K562 (cell line): Measurements from ENCODE around the gene TMPRSS6. TPM values are rescaled to one million over a fixed set of nuclear protein-coding genes. Genes with fewer than 3 reads are reported as not detected.

ENCODE experiments used
- ATAC-seq: fragments of 200-7000 bp; cut with Tn5 transposase; 3 replicates; pipeline ENCODE4 v1.9.1; 2020; ENCODE audit warnings: moderate library complexity
- BruUV-seq: library from RNA; stranded (reverse); fragments of 400-500 nt; replicated peaks from 2 replicates; lab custom pipeline; 2021; lab: Mats Ljungman, UMichigan
- CTCF ChIA-PET: fragments of 300-600 bp; formaldehyde crosslinking; extraction: SDS; loops from one replicate; lab custom pipeline; 2021; ENCODE audit warnings: low intra/inter-chr PET ratio; lab: Yijun Ruan, JAX
- POLR2A ChIA-PET: fragments of 300-600, 350-650 bp; sonication (Branson Sonifier 250); formaldehyde crosslinking; extraction: SDS; loops from one replicate; lab custom pipeline; 2021; ENCODE audit warnings: antibody characterized with exemption, inconsistent platforms; lab: Yijun Ruan, JAX
- DNase-seq, 4 experiments: peaks; one replicate each; pipeline versions ENCODE4 v3.0.0 to v3.0.0-alpha.2; 2011 to 2018; ENCODE audit warnings: low spot score in 3 of 4, mixed read lengths in 3 of 4; ENCODE audit errors: extremely low read depth in 1 of 4
- FAIRE-seq: peaks from 2 replicates; lab custom pipeline; 2011; peaks lifted over from hg19 to GRCh38; lab: Jason Lieb, UNC
- H2AFZ ChIP-seq: 2 replicates; pipeline ENCODE4 v1.6.0; 2011; ENCODE audit warnings: low read depth, low read length, control low read depth, inconsistent platforms
- H3K27ac ChIP-seq: fragments of 200-600 bp; 3 replicates; pipeline ENCODE4 v1.8.0; 2011; ENCODE audit warnings: low read depth, mild to moderate bottlenecking, control low read depth, inconsistent platforms, low read length, moderate library complexity, mixed read lengths; ENCODE audit errors: extremely low read depth
- H3K27me3 ChIP-seq, 2 experiments: fragments of 300-600 bp in 1 of 2; 2 replicates in 1 of 2; 3 replicates in 1 of 2; pipeline versions ENCODE4 v1.6.0 to v1.8.0; 2011; ENCODE audit warnings: inconsistent platforms in 2 of 2, low read length in 2 of 2, mild to moderate bottlenecking in 1 of 2, mixed read lengths in 1 of 2, moderate library complexity in 1 of 2; ENCODE audit not compliant: control insufficient read depth in 2 of 2, insufficient read depth in 2 of 2
- H3K36me3 ChIP-seq: fragments of 300-600 bp; 3 replicates; pipeline ENCODE4 v1.8.0; 2011; ENCODE audit warnings: mild to moderate bottlenecking, low read length, inconsistent platforms; ENCODE audit not compliant: control insufficient read depth, insufficient read depth
- H3K4me1 ChIP-seq, 2 experiments: fragments of 200-600 bp in 1 of 2; replicated peaks in 1 of 2; 2 replicates in 1 of 2; 3 replicates in 1 of 2; pipeline versions ENCODE4 v1.5.1 to v1.8.0; 2011; ENCODE audit warnings: inconsistent platforms in 2 of 2, low read length in 2 of 2, mild to moderate bottlenecking in 1 of 2, mixed read lengths in 1 of 2, moderate library complexity in 1 of 2; ENCODE audit not compliant: control insufficient read depth in 2 of 2, insufficient read depth in 2 of 2
- H3K4me2 ChIP-seq: 2 replicates; pipeline ENCODE4 v1.6.1; 2011; ENCODE audit warnings: low read length, control low read depth, inconsistent platforms, mixed read lengths; ENCODE audit not compliant: insufficient read depth
- H3K4me3 ChIP-seq: fragments of 200-600 bp; sonication (generic), shearing (Covaris generic); 2 replicates; pipeline ENCODE4 v1.5.1; 2016; ENCODE audit warnings: control low read depth, inconsistent platforms
- H3K79me2 ChIP-seq: fragments of 200-600 bp; 3 replicates; pipeline ENCODE4 v1.8.0; 2011; ENCODE audit warnings: low read length, inconsistent platforms; ENCODE audit not compliant: control insufficient read depth, insufficient read depth
- H3K9ac ChIP-seq, 2 experiments: 2 replicates each; pipeline versions ENCODE4 v1.6.0 to v1.6.1; 2011; ENCODE audit warnings: low read depth in 2 of 2, low read length in 2 of 2, control low read depth in 1 of 2, inconsistent platforms in 1 of 2, mild to moderate bottlenecking in 1 of 2, mixed read lengths in 1 of 2; ENCODE audit not compliant: insufficient read depth in 1 of 2
- H3K9me1 ChIP-seq: one replicate; pipeline ENCODE4 v1.6.0; 2011; ENCODE audit warnings: inconsistent platforms, mild to moderate bottlenecking, low read length, moderate library complexity; ENCODE audit not compliant: control insufficient read depth, insufficient read depth
- H3K9me3 ChIP-seq: replicated peaks from 2 replicates; pipeline ENCODE4 v1.5.1; 2011; ENCODE audit warnings: low read depth, low read length, inconsistent platforms; ENCODE audit not compliant: control insufficient read depth, insufficient read depth
- H4K20me1 ChIP-seq: replicated peaks from 2 replicates; pipeline ENCODE4 v1.6.1; 2011; ENCODE audit warnings: low read length, inconsistent platforms, mixed read lengths; ENCODE audit not compliant: control insufficient read depth, insufficient read depth
- BHLHE40 ChIP-seq: IDR thresholded peaks from 2 replicates; pipeline ENCODE4 v1.6.1; 2011; ENCODE audit warnings: low read length, improper control_type of control experiment
- SMARCA4 ChIP-seq: fragments of 450-650 bp; IDR thresholded peaks from 2 replicates; pipeline ENCODE4 v1.6.1; 2016
- SRF ChIP-seq, 2 experiments: fragments of 250-450, 450-650 bp in 1 of 2; sonication (Bioruptor Pico) in 1 of 2; sonication (generic) in 1 of 2; formaldehyde crosslinking; IDR thresholded peaks; 2 replicates each; pipeline versions ENCODE4 v1.5.0 to v1.5.1; 2020 to 2022; ENCODE audit warnings: mild to moderate bottlenecking in 1 of 2, missing genetic modification reagents in 1 of 2
- STAT5B ChIP-seq: fragments of 250-450 bp; sonication (Bioruptor Pico); IDR thresholded peaks from 2 replicates; pipeline ENCODE4 v1.8.0; 2021; ENCODE audit warnings: mild to moderate bottlenecking, inconsistent platforms
- ZBED1 ChIP-seq: IDR thresholded peaks from 2 replicates; pipeline ENCODE4 v1.6.1; 2014
- WGBS: fragments of 100-300 bp; shearing (Covaris generic); methylation state at CpG from one replicate; pipeline ENCODE4 v1.1.6; 2016; ENCODE audit warnings: low coverage, mixed read lengths; ENCODE audit not compliant: insufficient coverage; ENCODE audit errors: missing lambda C conversion rate; 5-methylcytosine and 5-hydroxymethylcytosine counted together
- in situ Hi-C: fragments of 300-500 bp; cut with MboI; formaldehyde crosslinking; loops from 4 replicates; pipeline ENCODE4 v1.15.0; 2018; ENCODE audit warnings: inconsistent platforms, mixed read lengths
- intact Hi-C: fragments of 100-400 bp; cut with micrococcal nuclease; formaldehyde crosslinking; loops from 2 replicates; pipeline ENCODE4 v1.14.2; 2022
- polyA plus RNA-seq, 8 experiments: library from polyadenylated mRNA; depleted of rRNA in 4 of 8; stranded (reverse) in 5 of 8; unstranded in 3 of 8; fragments of >200 nt; fragmentation: Nextera tagmentation in 2 of 8; fragmentation: Illumina TruSeq in 1 of 8; extraction: Ambion mirVana in 2 of 8; extraction: Trizol in 1 of 8; gene quantifications; 2 replicates each; pipeline versions ENCODE4 v1.2.1 to v1.2.3, GENCODE V29; 2011 to 2014; ENCODE audit warnings: inconsistent platforms in 1 of 8, missing spikeins in 1 of 8
- total RNA-seq, 7 experiments: library from RNA; depleted of rRNA in 6 of 7; stranded (reverse); fragments of >200 nt in 6 of 7; fragmentation: Illumina TruSeq in 2 of 7; extraction: Trizol in 2 of 7; gene quantifications; 2 replicates each; pipeline versions ENCODE4 v1.2.1 to v1.2.3, GENCODE V29; 2011 to 2021; ENCODE audit warnings: low replicate concordance in 1 of 7
- TF ChIP-seq, protein P1 (sequence below), 3 experiments: IDR thresholded peaks in 2 of 3; conservative IDR thresholded peaks in 1 of 3; 2 replicates each; pipeline ENCODE4 v1.5.1; 2011 to 2012; ENCODE audit warnings: low read length in 3 of 3, mild to moderate bottlenecking in 3 of 3, control low read depth in 2 of 3, improper control_type of control experiment in 1 of 3, inconsistent platforms in 1 of 3, low read depth in 1 of 3, mixed read lengths in 1 of 3, moderate library complexity in 1 of 3; ENCODE audit not compliant: insufficient read depth in 2 of 3
- TF ChIP-seq, protein P2 (sequence below), 2 experiments: fragments of 450-650 bp; IDR thresholded peaks; 2 replicates each; pipeline ENCODE4 v1.6.1; 2016

Gene TMPRSS6
- total and polyA plus RNA-seq, 9 of the 15 experiments (the other 6 are each of a cell fraction or from before 2014, with no cell fraction given): 0.03 TPM; not detected in 8

DNA sequence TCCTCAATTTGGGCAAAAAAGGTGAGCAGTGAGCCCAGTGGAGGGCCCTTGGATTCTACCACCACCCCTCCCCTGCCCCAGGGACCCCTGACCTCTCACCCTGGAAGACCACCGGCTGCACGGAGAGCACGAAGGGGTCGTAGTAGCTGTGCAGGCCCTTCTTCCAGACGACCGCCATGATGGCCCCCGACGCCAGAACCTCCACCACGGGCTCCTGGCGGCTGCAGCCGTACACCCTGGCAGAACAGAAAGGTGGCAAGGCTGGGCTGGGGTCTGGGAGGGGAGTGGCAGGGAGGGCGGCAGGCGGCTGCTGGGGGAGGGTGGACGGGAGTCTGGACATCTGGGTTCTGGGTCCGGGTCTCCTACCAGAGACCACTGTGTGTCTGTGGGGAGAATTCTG is 23.3 kb downstream of the TMPRSS6 start (continued):
- TF ChIP-seq, protein P1, sequence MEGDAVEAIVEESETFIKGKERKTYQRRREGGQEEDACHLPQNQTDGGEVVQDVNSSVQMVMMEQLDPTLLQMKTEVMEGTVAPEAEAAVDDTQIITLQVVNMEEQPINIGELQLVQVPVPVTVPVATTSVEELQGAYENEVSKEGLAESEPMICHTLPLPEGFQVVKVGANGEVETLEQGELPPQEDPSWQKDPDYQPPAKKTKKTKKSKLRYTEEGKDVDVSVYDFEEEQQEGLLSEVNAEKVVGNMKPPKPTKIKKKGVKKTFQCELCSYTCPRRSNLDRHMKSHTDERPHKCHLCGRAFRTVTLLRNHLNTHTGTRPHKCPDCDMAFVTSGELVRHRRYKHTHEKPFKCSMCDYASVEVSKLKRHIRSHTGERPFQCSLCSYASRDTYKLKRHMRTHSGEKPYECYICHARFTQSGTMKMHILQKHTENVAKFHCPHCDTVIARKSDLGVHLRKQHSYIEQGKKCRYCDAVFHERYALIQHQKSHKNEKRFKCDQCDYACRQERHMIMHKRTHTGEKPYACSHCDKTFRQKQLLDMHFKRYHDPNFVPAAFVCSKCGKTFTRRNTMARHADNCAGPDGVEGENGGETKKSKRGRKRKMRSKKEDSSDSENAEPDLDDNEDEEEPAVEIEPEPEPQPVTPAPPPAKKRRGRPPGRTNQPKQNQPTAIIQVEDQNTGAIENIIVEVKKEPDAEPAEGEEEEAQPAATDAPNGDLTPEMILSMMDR (IDR thresholded peaks at IDR 0.05 in 2 of 3, conservative IDR thresholded peaks at IDR 0.05 in 1 of 3; ENCODE audit: insufficient read depth in 2 of 3, low read depth in 1 of 3, low read length in 3 of 3): no peak
- TF ChIP-seq, protein P2, sequence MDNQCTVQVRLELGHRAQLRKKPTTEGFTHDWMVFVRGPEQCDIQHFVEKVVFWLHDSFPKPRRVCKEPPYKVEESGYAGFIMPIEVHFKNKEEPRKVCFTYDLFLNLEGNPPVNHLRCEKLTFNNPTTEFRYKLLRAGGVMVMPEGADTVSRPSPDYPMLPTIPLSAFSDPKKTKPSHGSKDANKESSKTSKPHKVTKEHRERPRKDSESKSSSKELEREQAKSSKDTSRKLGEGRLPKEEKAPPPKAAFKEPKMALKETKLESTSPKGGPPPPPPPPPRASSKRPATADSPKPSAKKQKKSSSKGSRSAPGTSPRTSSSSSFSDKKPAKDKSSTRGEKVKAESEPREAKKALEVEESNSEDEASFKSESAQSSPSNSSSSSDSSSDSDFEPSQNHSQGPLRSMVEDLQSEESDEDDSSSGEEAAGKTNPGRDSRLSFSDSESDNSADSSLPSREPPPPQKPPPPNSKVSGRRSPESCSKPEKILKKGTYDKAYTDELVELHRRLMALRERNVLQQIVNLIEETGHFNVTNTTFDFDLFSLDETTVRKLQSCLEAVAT (IDR thresholded peaks at IDR 0.05): no peak

DNA sequence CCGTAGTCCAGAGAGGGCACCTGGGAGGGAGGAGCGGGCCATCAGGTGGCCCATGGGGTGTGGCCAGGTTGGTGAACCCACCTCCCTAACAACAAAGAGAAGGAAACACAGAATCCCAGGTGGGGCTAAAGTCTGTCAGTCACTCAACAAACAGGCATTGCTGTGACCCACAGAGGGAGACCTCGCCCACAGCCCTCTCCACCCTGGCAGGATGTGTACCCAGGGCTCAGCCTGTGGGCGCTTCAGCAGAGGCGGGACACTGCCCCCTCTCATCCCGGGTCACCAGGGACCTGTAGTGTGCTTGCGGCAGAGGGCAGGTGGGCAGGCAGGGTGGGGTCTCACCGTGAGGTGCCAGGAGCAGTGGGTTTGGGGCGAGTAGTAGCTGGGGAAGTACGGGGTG is 25.1 kb downstream of the TMPRSS6 start:
- CTCF ChIA-PET: no interaction called here
- in situ Hi-C loops: no loop called here

More for the DNA sequence above, 25.1 kb downstream of the TMPRSS6 start:
- DNase-seq: no peak
- 0 out of 2 replicates have a peak, but pooled peaks cover 9% of the 10 kb centered on the region for H4K20me1 ChIP-seq
- H3K9me1 ChIP-seq: peaks cover 4% of the 10 kb centered on the region
- intact Hi-C loops: no loop called here
- H3K9me3 ChIP-seq: no peaks in the 10 kb centered on the region
- no peaks in the 10 kb centered on the region for H3K36me3 ChIP-seq
- 2% methylated on average over 6 of the region's 10 CpGs for WGBS
- no peak overlapping the region for H3K27ac ChIP-seq
- H3K4me3 ChIP-seq: no peak overlapping the region
- no peaks in the 10 kb centered on the region for H3K79me2 ChIP-seq
- no TSS peak for BruUV-seq
- no peak overlapping the region for H2AFZ ChIP-seq
- no peak for FAIRE-seq
- no peak overlapping the region for H3K9ac ChIP-seq
- no peak overlapping the region for H3K4me2 ChIP-seq
- TF ChIP-seq STAT5B (CRISPR knock-in tag): no peak
- no peak for TF ChIP-seq BHLHE40
- no peak for TF ChIP-seq SRF (CRISPR knock-in tag; IDR thresholded peaks at IDR 0.05)
- TF ChIP-seq SMARCA4: no peak
- TF ChIP-seq ZBED1: no peak
- peaks cover 0 to 4% of the 10 kb centered on the region in 2 experiments; a peak in 2 of 5 replicates for H3K4me1 ChIP-seq
- POLR2A ChIA-PET: interaction anchor here (0.7 kb wide), 1 partner anchor 234 kb away, joined by 3 read pairs; no protein-coding TSS in a partner anchor
- no peak for ATAC-seq
- H3K27me3 ChIP-seq: peaks cover 0 to 42% of the 10 kb centered on the region in 2 experiments; a peak in 2 of 5 replicates
